Stimulated activated effector memory CD8-positive, alpha-beta T cell treated with anti-CD3 and anti-CD28 coated beads, Interleukin-12 subunit alpha, Interleukin-12 subunit beta, amount 100 ng/mL, for 72 hours (primary cell): ENCODE measurements around the gene PROSER1.
"Not testable (repeated sequence)": the region's sequence is repeated elsewhere in the genome, so short reads cannot be mapped to it uniquely, and the experiment has no call there.

Experiments
- ATAC-seq: fragments of 150-1000 bp; cut with Tn5 transposase; 2 replicates; pipeline ENCODE4 v1.10.0; 2021
- DNase-seq, 2 donors: peaks; one replicate each; pipeline ENCODE4 v3.0.0; 2021 to 2022; ENCODE audit warnings: low spot score in 2 of 2
- H3K27ac Mint-ChIP-seq: one replicate; pipeline ENCODE4 v1.8.0; 2022; ENCODE audit warnings: mild to moderate bottlenecking, mixed read lengths
- H3K36me3 Mint-ChIP-seq: one replicate; pipeline ENCODE4 v1.8.0; 2022; ENCODE audit warnings: mild to moderate bottlenecking, mixed read lengths
- H3K4me1 Mint-ChIP-seq: one replicate; pipeline ENCODE4 v1.8.0; 2022; ENCODE audit warnings: mixed read lengths
- H3K4me3 Mint-ChIP-seq: one replicate; pipeline ENCODE4 v1.8.0; 2022; ENCODE audit warnings: mild to moderate bottlenecking, mixed read lengths
- H3K9me3 Mint-ChIP-seq: one replicate; pipeline ENCODE4 v1.8.0; 2022; ENCODE audit warnings: mixed read lengths

The PROSER1 gene

DNA sequence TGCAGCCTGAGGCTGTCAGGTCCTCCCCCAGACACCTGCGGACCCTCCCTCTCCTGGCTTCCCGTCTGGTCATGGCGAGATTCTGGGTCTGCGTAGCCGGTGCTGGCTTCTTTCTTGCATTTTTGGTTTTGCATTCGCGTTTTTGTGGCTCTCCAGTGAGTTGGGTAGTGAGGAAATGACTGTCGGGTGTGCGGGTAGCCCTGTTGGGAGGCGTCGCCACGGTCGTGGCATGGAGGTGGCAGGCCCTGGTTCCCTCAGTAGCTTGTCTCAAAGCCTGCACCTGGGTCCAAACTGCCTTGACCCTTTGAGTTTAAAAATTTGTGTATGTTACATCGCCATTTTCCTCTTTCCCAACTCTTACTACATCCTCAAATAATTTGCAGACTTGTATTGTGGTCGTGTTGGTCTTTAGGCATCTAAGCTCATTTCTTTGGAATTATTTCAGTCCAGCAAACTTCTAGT lies 711 bp upstream of the PROSER1 start:
- peaks cover 14% of the 10 kb centered on the region for H3K36me3 Mint-ChIP-seq
- peak overlapping the region; percentile 97 for H3K27ac Mint-ChIP-seq
- DNase-seq (peak; percentile 38 to 82), ATAC-seq (peak; percentile 85)
- H3K4me3 Mint-ChIP-seq = peak overlapping the region; percentile 94
- H3K4me1 Mint-ChIP-seq = peaks cover 33% of the 10 kb centered on the region
- H3K9me3 Mint-ChIP-seq = no peaks in the 10 kb centered on the region

DNA sequence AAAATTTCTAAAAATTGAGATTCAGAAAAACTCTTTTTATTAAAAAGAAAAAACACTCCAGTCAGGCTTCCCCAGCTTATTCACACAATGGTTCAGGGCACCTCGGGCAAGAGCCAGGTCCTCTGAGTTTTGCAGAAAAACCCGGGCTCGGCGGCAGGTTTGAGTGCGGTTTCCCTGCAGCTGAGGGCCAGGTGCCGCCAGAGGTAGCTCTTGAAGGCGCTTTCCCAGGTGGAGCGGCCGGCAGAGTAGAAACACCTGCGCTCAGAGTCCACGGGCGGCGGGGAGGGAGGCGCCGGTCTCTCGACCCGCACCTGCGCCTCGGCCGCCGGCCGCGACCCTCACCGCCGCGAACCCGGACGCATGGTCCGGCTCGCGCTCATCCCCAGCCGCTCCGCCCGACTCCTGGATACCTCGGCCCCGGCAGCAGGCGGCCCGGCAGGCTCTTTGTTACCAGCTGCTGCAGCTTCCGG lies 444 bp downstream of the PROSER1 start:
- Mint-ChIP-seq H3K4me3 (peak overlapping the region; percentile 94), H3K4me1 (peaks cover 33% of the 10 kb centered on the region), H3K27ac (peak overlapping the region; percentile 97), H3K9me3 (no peaks in the 10 kb centered on the region), H3K36me3 (peaks cover 21% of the 10 kb centered on the region)
- DNase-seq = no peak
- no peak for ATAC-seq

DNA sequence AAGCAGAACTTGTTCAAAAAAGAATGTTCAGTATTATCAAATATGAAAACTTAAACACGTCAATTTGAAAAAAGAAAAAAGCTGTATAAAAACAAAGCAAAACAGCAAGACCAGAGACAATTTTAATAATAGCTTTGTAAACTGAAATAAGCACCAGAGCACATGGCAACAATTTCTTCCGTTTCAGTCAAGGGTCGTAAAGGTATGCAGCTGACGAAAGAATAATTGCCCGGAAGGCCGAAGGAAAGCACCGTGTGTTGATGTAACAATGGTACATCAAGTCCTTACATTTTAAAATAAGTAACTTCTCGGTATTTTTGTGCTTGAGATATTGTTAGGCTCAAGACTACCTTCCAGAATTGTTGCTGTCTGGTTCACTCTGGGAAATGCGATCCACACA lies 1.7 kb downstream of the PROSER1 start:
- Mint-ChIP-seq H3K27ac (peak overlapping the region; percentile 97), H3K9me3 (no peaks in the 10 kb centered on the region), H3K36me3 (peaks cover 21% of the 10 kb centered on the region), H3K4me3 (peak overlapping the region; percentile 94), H3K4me1 (peaks cover 40% of the 10 kb centered on the region)
- ATAC-seq (no peak), DNase-seq (no peak)

DNA sequence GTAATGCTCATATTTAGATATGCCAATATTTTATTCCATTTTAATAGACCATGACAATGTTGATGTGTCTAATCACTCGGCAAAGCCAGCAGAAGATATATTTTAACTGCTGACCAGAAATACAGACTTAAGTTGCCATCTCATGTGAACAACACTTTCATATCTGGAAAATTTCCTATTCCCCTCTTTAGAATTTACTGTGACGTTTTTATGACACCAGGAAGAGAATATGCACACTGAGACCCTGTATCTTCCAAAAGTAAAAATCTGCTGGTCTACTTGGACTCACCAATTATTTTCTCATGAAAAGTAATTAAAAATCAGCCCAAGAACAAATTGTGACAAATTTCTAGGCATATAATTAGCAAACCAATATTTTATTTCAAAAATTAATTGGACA lies 2.1 kb downstream of the PROSER1 start:
- DNase-seq = no peak
- Mint-ChIP-seq H3K4me3 (peak overlapping the region; percentile 94), H3K9me3 (no peaks in the 10 kb centered on the region), H3K4me1 (peaks cover 37% of the 10 kb centered on the region), H3K27ac (peak overlapping the region; percentile 97), H3K36me3 (peaks cover 21% of the 10 kb centered on the region)
- ATAC-seq = no peak

DNA sequence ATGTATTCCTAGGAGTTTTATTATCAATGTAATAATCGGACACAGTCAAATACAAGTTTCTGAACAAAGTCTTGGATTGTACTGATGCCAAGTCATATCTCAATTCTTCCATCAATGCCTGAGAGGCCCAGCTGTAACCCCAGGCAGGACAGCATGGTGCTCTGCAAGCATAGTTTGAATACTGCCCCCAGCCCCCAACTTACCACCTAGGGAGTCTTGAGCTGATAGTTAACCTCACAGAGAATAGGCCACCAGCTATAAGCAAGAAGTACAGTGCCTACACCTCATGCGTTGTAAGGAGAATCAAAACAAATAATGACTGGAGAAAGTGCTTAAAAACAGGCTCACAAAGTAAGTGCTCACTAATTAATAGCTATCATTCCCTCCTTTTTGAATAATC lies 2.7 kb downstream of the PROSER1 start:
- Mint-ChIP-seq H3K9me3 (no peaks in the 10 kb centered on the region), H3K4me3 (peak overlapping the region; percentile 94), H3K36me3 (peaks cover 24% of the 10 kb centered on the region), H3K27ac (peak overlapping the region; percentile 97), H3K4me1 (peaks cover 31% of the 10 kb centered on the region)
- ATAC-seq (no peak), DNase-seq (no peak)

DNA sequence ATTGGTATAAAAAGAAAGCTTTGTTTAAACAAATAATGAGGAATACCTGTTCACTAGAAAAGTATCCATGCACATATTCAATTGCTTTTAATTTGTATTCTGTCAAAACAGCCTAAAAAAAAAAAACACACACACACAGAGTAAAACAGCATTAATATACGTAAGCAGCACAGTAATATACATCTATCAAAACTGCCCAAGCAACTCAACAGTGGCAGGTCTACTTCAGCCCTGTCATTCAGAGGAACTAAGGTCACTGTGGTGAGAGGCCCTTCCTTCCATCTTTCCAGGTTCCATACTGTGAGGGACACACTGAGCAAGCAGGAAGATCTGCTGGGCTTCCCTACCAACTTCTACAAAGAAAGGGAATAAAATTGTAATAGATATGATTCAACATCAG lies 3.8 kb downstream of the PROSER1 start:
- no peaks in the 10 kb centered on the region for H3K9me3 Mint-ChIP-seq

DNA sequence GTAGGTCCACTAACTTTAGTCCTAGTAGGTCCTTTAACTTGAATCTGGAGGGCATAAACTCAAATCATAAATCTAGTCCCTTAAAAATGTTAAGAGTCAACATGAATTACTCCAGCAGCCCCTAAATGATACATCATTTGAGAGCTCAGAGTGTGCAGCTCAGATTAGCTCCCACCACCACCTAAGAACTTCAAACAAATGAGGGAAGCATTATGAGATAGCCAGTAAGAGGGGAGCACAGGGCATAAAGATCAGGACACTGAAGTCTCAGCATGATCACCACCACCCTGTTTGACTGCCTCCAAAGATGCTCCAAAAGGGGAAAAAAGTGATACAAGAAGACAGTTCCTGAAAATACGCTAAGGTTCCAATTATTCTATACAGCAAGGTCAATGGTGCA lies 5.7 kb downstream of the PROSER1 start:
- peaks cover 30% of the 10 kb centered on the region for H3K4me1 Mint-ChIP-seq
- ATAC-seq (no peak), DNase-seq (no peak)
- no peak overlapping the region for H3K4me3 Mint-ChIP-seq
- peaks cover 52% of the 10 kb centered on the region for H3K36me3 Mint-ChIP-seq
- no peaks in the 10 kb centered on the region for H3K9me3 Mint-ChIP-seq
- no peak overlapping the region for H3K27ac Mint-ChIP-seq

More for the DNA sequence above, 3.8 kb downstream of the PROSER1 start:
- Mint-ChIP-seq H3K4me3 (peak overlapping the region; percentile 94), H3K36me3 (peaks cover 33% of the 10 kb centered on the region), H3K27ac (peak overlapping the region; percentile 56), H3K4me1 (peaks cover 30% of the 10 kb centered on the region)
- DNase-seq (no peak), ATAC-seq (no peak)

DNA sequence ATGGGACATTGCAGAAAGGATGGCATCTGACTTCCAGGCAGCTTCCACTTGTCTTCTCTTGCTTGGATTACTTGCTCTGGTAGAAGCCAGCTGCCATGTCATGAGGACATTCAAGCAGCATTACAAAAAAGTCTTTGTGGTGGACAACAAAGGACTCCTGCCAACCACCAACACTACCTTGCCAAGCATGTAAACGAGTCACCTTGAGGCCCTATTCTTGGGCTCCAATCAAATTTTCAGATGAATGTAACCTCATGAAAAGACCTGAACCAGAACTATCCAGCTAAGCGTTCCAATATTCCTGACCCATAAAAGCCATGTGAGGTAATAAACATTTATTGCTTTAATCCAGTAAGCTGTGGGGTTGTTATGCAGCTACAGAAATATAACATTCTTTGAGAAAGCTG lies 12.5 kb downstream of the PROSER1 start:
- Mint-ChIP-seq H3K36me3 (peaks cover 95% of the 10 kb centered on the region), H3K4me3 (no peak overlapping the region), H3K27ac (no peak overlapping the region), H3K9me3 (no peaks in the 10 kb centered on the region), H3K4me1 (no peaks in the 10 kb centered on the region)
- DNase-seq (no peak), ATAC-seq (no peak)

DNA sequence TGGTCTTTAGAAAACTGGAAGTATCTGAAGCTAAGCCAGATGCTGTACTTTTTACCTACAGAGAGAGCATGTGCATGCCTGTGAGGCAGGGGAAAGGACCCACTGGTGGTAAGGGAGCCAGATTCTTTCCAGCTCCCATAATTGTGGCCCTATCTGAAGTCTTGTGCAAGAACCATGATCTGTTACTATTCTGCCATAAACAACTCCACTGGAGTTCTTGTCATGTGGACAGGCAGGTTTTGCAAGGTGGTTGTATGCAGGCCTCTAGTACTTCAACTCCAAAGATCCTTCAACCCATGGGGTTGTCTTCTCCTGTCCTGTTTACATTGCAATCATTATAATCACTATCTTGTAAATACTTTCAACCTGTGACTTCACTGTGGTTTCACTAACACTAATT lies 14.1 kb downstream of the PROSER1 start:
- no peaks in the 10 kb centered on the region for H3K9me3 Mint-ChIP-seq
- H3K4me3 Mint-ChIP-seq = no peak overlapping the region
- H3K36me3 Mint-ChIP-seq = peaks cover 98% of the 10 kb centered on the region
- no peak overlapping the region for H3K27ac Mint-ChIP-seq
- H3K4me1 Mint-ChIP-seq = peaks cover 1% of the 10 kb centered on the region
- no peak for ATAC-seq
- no peak for DNase-seq

DNA sequence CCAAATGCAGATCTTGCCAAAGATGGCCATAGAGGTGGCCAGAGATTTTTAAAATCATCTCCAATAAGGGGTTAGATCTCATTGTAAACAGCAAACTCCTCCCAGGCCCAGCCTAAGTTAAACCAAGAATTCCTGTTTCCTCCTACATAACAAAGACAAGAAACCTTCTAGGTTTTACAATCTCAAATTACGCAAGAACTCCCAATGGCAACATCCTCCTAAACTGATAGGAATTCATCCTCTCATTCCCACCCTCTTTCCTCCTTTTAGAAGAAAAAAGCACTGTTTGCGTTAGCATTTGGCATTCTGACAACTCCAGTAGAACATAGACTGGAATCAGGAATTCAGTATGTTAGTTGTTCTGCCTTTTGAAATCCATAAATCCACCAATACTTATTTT lies 14.6 kb downstream of the PROSER1 start:
- Mint-ChIP-seq H3K4me1 (peaks cover 6% of the 10 kb centered on the region), H3K27ac (no peak overlapping the region), H3K4me3 (no peak overlapping the region), H3K9me3 (no peaks in the 10 kb centered on the region), H3K36me3 (peaks cover 98% of the 10 kb centered on the region)
- DNase-seq (no peak), ATAC-seq (no peak)

DNA sequence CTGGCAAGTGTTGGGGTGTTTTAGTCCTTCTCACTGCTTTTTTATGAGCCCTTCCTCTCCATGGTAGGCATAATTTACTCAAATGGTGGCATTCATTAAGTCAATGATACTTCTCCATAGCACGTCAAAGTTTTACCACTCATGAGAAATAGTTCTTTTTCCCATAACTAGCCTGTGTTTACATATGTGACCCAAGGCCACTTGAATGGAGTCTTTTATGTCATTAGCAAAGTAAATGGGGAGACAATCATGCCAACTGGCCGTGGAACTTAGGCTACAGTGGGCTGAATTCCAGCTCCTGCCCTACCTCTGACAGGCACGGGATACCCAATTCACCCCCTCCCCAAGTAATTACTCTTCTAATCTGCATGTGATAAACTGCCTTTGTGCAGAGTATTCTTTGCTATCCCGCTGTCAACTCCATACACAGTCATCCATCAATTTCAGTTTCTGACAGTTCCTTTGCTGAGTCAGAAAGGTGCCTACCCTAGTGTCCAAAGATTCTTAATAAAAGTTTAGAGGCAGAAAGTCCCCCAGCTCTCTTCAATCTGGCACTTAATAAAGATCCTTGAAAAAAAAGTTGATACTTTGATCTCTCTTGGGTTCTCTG lies 16.9 kb downstream of the PROSER1 start:
- H3K36me3 Mint-ChIP-seq = peaks cover 99% of the 10 kb centered on the region
- H3K4me1 Mint-ChIP-seq = peaks cover 20% of the 10 kb centered on the region
- no peak overlapping the region for H3K4me3 Mint-ChIP-seq
- no peaks in the 10 kb centered on the region for H3K9me3 Mint-ChIP-seq
- no peak for ATAC-seq
- H3K27ac Mint-ChIP-seq = peak overlapping the region; percentile 35
- no peak for DNase-seq

DNA sequence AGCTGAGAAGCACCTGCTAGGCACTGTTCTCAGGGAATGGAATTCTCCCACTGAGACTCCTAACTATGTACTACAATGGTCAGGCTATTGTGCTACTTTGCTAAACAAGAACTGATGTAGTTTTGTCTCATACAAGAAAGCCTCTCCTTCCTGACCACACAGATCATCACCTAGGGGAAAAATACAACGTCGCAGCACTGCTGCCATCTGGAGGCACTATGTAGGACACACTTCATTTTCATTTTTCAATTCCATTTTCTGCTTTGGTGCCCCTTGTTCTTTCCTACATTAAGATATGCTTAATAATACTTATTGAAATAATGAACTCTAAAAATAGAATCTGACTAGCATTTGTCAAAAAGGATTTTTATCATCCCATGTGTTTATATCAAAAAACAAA lies 21.1 kb downstream of the PROSER1 start:
- DNase-seq (no peak), ATAC-seq (peak; percentile 71)
- Mint-ChIP-seq H3K4me3 (no peak overlapping the region), H3K4me1 (peaks cover 29% of the 10 kb centered on the region), H3K27ac (no peak overlapping the region), H3K36me3 (peaks cover 99% of the 10 kb centered on the region), H3K9me3 (no peaks in the 10 kb centered on the region)

DNA sequence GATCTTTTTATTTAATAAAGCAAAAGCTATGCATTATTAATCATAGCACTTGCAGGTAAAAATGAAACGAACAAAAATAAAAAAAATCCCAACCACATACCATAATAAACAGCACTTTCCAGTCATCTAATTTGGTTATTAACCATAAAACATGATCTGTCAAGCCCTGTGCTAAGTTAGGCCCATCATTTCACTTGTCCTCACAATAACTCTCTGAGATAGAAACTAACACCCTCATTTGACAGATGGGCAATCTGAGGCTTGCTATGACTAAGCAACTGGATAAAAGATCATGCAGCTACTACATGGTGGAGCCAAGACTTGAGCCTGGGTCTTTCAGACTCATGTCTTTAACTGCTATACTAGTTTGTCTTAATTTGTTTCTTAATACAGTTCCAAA lies 21.8 kb downstream of the PROSER1 start:
- DNase-seq (no peak), ATAC-seq (peak; percentile 98)
- no peak overlapping the region for H3K27ac Mint-ChIP-seq
- peaks cover 99% of the 10 kb centered on the region for H3K36me3 Mint-ChIP-seq
- H3K4me3 Mint-ChIP-seq = no peak overlapping the region
- H3K9me3 Mint-ChIP-seq = no peaks in the 10 kb centered on the region
- peaks cover 29% of the 10 kb centered on the region for H3K4me1 Mint-ChIP-seq

DNA sequence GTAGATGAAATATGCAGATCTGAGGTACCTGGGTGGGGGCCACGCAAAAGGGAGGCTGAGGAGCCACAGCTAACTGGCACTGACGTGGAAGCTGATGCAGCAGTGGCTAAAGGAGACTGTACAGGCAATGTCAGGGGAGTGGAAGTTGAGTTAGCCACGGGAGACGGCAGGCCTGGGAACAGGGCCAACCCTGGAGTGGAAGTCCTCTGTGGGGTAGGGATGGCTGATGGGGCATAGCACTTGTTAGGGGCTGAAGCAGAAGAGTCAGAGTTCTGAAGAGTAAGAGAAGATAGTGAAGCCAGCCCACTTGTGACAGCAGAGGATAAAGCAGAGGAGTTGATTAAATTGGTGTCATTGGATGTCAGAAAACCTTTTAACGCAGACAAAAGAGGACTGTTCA lies 24.4 kb downstream of the PROSER1 start:
- no peak for DNase-seq
- Mint-ChIP-seq H3K9me3 (no peaks in the 10 kb centered on the region), H3K4me3 (no peak overlapping the region)

DNA sequence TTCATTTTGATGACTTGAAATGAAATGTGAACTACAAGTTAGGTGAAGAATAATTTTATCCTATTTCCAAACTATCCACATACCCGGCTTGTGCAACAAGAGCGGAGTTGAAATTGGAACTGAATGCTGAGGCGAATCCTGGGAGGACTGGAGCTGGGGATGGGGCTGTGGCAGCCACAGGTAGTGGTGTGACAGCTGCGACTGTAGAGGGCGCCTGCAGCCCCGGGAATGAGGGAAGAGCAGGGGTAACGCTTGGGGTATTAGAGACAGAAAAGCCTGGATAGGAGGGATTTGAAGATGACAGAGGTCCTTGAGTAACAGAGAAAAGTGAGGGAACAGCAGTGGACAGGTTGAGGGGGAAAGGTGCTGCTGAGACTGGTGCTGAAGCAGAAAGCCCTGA lies 25.3 kb downstream of the PROSER1 start:
- Mint-ChIP-seq H3K36me3 (peaks cover 97% of the 10 kb centered on the region), H3K4me3 (no peak overlapping the region), H3K9me3 (no peaks in the 10 kb centered on the region), H3K27ac (no peak overlapping the region), H3K4me1 (peaks cover 17% of the 10 kb centered on the region)
- DNase-seq (no peak), ATAC-seq (no peak)

More for the DNA sequence above, 24.4 kb downstream of the PROSER1 start:
- H3K27ac Mint-ChIP-seq = peak overlapping the region; percentile 80
- peaks cover 100% of the 10 kb centered on the region for H3K36me3 Mint-ChIP-seq
- H3K4me1 Mint-ChIP-seq = peaks cover 25% of the 10 kb centered on the region
- no peak for ATAC-seq

DNA sequence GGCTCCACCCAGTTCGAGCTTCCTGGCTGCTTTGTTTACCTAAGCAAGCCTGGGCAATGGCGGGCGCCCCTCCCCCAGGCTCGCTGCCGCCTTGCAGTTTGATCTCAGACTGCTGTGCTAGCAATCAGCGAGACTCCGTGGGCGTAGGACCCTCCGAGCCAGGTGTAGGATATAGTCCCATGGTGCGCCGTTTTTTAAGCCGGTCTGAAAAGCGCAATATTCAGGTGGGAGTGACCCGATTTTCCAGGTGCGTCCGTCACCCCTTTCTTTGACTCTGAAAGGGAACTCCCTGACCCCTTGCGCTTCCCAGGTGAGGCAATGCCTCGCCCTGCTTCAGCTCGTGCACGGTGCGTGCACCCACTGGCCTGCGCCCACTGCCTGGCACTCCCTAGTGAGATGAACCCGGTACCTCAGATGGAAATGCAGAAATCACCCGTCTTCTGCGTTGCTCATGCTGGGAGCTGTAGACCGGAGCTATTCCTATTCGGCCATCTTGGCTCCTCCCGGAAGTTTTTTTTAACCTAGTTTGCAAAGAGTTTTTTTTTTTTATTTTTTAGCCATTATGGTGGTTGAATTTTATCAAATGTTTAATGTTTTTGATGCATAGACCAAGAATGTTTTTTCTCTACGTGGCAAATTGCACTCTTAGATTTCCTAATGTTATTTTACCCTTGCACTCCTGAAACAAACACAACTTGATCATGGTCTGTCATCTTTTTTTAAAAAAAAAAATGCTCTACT lies 31.3 kb downstream of the PROSER1 start:
- not testable (repeated sequence) for DNase-seq, H3K27ac Mint-ChIP-seq, H3K9me3 Mint-ChIP-seq, H3K4me1 Mint-ChIP-seq, ATAC-seq
- Mint-ChIP-seq H3K4me3 (peak overlapping the region; percentile 28), H3K36me3 (peaks cover 36% of the 10 kb centered on the region)
